ENCODE data around the gene MARVELD1. TPM values are rescaled to one million over a fixed set of nuclear protein-coding genes. Genes with fewer than 3 reads are reported as not detected.
A peak's percentile ranks its signal among the peaks of the same experiment; 100 is the strongest.

The MARVELD1 gene
- total RNA-seq, 2 experiments from 2014 or later: 2.7 to 3.4 TPM

GRCh38 chr10:97748116-97748515, 34.6 kb downstream of the MARVELD1 start:
- Mint-ChIP-seq H3K9me3 (no peaks in the 10 kb centered on the region), H3K36me3 (ENCODE audit: low read depth) (peaks cover 40% of the 10 kb centered on the region), H3K4me3 (no peak overlapping the region), H3K4me1 (ENCODE audit: low read depth) (peaks cover 2% of the 10 kb centered on the region), H3K27me3 (ENCODE audit: low read depth) (no peaks in the 10 kb centered on the region), H3K27ac (no peak overlapping the region)
- intact Hi-C loops (cut with micrococcal nuclease): no loop called here
- no peak for DNase-seq
- CTCF ChIA-PET: interaction anchor here (0.8 to 3.0 kb wide), 5 partner anchors 9 to 47 kb away, joined by 4 to 10 read pairs (median 6); no protein-coding TSS in a partner anchor

- no peaks in the 10 kb centered on the region for H3K27me3 Mint-ChIP-seq (ENCODE audit: low read depth)
- CTCF ChIA-PET: interaction anchor here (0.9 to 1.6 kb wide), 4 partner anchors 9 to 52 kb away, joined by 3 to 4 read pairs (median 4); no protein-coding TSS in a partner anchor
- no peak for DNase-seq
- no peak overlapping the region for H3K4me3 Mint-ChIP-seq
- H3K4me1 Mint-ChIP-seq (ENCODE audit: low read depth): no peaks in the 10 kb centered on the region
- no peaks in the 10 kb centered on the region for H3K9me3 Mint-ChIP-seq
- H3K36me3 Mint-ChIP-seq (ENCODE audit: low read depth): peaks cover 41% of the 10 kb centered on the region
- intact Hi-C loops (cut with micrococcal nuclease): no loop called here
- no peak overlapping the region for H3K27ac Mint-ChIP-seq
Observed at GRCh38 chr10:97752956-97753355, 39.4 kb downstream of the MARVELD1 start.

GRCh38 chr10:97754726-97755125, 41.2 kb downstream of the MARVELD1 start:
- CTCF ChIA-PET: interaction anchor here (0.6 to 1.4 kb wide), 3 partner anchors 9 to 101 kb away, joined by 3 to 5 read pairs (median 4); no protein-coding TSS in a partner anchor
- H3K4me3 Mint-ChIP-seq: no peak overlapping the region
- intact Hi-C loops (cut with micrococcal nuclease): no loop called here
- peaks cover 36% of the 10 kb centered on the region for H3K36me3 Mint-ChIP-seq (ENCODE audit: low read depth)
- H3K27ac Mint-ChIP-seq: no peak overlapping the region
- no peaks in the 10 kb centered on the region for H3K27me3 Mint-ChIP-seq (ENCODE audit: low read depth)
- no peaks in the 10 kb centered on the region for H3K4me1 Mint-ChIP-seq (ENCODE audit: low read depth)
- no peak for DNase-seq
- no peaks in the 10 kb centered on the region for H3K9me3 Mint-ChIP-seq

- Mint-ChIP-seq H3K27me3 (ENCODE audit: low read depth) (no peaks in the 10 kb centered on the region), H3K4me3 (no peak overlapping the region), H3K27ac (no peak overlapping the region), H3K9me3 (no peaks in the 10 kb centered on the region), H3K4me1 (ENCODE audit: low read depth) (no peaks in the 10 kb centered on the region), H3K36me3 (ENCODE audit: low read depth) (peaks cover 37% of the 10 kb centered on the region)
- DNase-seq: no peak
- intact Hi-C loops (cut with micrococcal nuclease): no loop called here
- CTCF ChIA-PET: interaction anchor here (0.6 to 1.4 kb wide), 4 partner anchors 8 to 164 kb away, joined by 3 to 6 read pairs (median 4); partner anchors contain the start of gene ZFYVE27
Observed at GRCh38 chr10:97755718-97756117, 42.2 kb downstream of the MARVELD1 start.

GRCh38 chr10:97757471-97757870, 43.9 kb downstream of the MARVELD1 start:
- Mint-ChIP-seq H3K4me3 (no peak overlapping the region), H3K27ac (no peak overlapping the region), H3K4me1 (ENCODE audit: low read depth) (no peaks in the 10 kb centered on the region), H3K9me3 (no peaks in the 10 kb centered on the region), H3K27me3 (ENCODE audit: low read depth) (no peaks in the 10 kb centered on the region), H3K36me3 (ENCODE audit: low read depth) (peaks cover 33% of the 10 kb centered on the region)
- intact Hi-C loops (cut with micrococcal nuclease): no loop called here
- CTCF ChIA-PET: interaction anchor here (0.5 to 0.7 kb wide), 2 partner anchors 49 to 479 kb away, joined by 3 read pairs; no protein-coding TSS in a partner anchor
- no peak for DNase-seq

DNA sequence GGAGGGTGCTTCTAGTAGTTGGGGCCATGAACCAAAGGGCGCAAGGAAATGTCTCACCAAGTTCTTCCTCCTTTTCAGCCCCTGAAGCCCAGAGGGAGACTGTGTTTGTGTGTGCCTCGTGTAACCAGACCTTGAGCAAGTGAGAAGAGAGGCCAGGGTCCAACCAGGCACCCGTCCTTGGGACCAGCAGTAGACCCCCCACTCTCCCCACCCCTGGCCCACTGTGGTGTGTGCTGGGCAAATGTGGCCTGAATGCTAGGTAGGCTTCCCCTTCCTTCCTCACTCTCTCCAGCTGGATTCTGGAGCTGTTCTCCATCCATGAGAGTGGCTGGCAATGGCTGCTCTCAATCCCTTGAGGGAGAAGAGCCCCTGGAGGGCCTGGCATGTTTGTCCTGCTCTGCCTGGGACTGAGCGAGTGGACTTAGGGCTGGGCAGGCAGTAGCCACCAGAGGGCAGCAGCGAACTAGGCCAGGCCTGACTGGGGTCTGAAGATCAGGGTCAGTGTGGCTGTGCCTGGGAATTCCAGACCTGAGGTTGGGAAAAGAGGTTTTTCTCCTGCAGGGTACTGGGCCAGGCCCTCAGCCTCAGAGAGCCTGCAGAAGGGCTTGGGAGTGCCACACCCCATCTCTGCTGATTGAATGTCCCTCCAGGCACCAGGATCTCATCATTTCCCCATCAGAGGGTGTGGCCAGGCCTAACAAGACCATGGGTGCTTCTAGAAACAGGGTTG, 45.8 kb downstream of the MARVELD1 start:
- Mint-ChIP-seq H3K9me3 (no peaks in the 10 kb centered on the region), H3K27me3 (ENCODE audit: low read depth) (no peaks in the 10 kb centered on the region), H3K36me3 (ENCODE audit: low read depth) (peaks cover 24% of the 10 kb centered on the region), H3K27ac (no peak overlapping the region), H3K4me3 (no peak overlapping the region), H3K4me1 (ENCODE audit: low read depth) (no peaks in the 10 kb centered on the region)
- DNase-seq: peak; percentile 69
- intact Hi-C loops (cut with micrococcal nuclease): loop anchor here (1.0 kb wide), 1 partner anchor 110 kb away; no protein-coding TSS in a partner anchor
- CTCF ChIA-PET: interaction anchor here (0.7 to 2.3 kb wide), 11 partner anchors 10 to 316 kb away, joined by 3 to 14 read pairs (median 3); partner anchors contain the start of gene SFRP5

DNA sequence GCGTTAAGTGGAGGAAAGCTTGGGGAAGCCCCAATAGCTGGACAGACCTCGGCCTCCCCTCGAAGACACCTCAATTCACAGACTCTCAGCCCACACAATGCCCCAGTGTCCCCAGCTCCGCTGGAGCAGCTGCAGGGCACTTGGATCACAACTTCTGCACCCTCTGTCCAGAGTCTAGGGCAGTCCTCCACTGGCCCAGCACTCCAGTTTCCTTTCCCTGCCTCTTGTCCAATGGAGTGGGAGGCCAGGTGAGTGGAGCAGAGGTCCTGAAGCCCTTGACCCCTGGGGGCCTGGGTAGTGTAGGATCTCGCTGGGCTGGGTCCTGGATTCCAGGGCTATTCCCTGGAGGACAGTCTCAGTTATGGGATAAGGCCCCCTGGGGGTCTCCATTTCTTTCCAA, 46.4 kb downstream of the MARVELD1 start:
- CTCF ChIA-PET: interaction anchor here (0.7 to 2.3 kb wide), 11 partner anchors 11 to 286 kb away, joined by 3 to 14 read pairs (median 3); partner anchors contain the start of gene SFRP5
- peaks cover 22% of the 10 kb centered on the region for H3K36me3 Mint-ChIP-seq (ENCODE audit: low read depth)
- no peaks in the 10 kb centered on the region for H3K4me1 Mint-ChIP-seq (ENCODE audit: low read depth)
- no peak overlapping the region for H3K4me3 Mint-ChIP-seq
- no peaks in the 10 kb centered on the region for H3K9me3 Mint-ChIP-seq
- intact Hi-C loops (cut with micrococcal nuclease): loop anchor here (1.0 kb wide), 1 partner anchor 109 kb away; no protein-coding TSS in a partner anchor
- H3K27ac Mint-ChIP-seq: no peak overlapping the region
- no peak for DNase-seq
- H3K27me3 Mint-ChIP-seq (ENCODE audit: low read depth): no peaks in the 10 kb centered on the region

GRCh38 chr10:97760461-97761257, 47.1 kb downstream of the MARVELD1 start:
- CTCF ChIA-PET: interaction anchor here (0.7 to 2.3 kb wide), 11 partner anchors 11 to 285 kb away, joined by 3 to 14 read pairs (median 3); partner anchors contain the start of gene SFRP5
- Mint-ChIP-seq H3K36me3 (ENCODE audit: low read depth) (peaks cover 20% of the 10 kb centered on the region), H3K4me1 (ENCODE audit: low read depth) (no peaks in the 10 kb centered on the region), H3K27ac (no peak overlapping the region), H3K4me3 (no peak overlapping the region), H3K9me3 (no peaks in the 10 kb centered on the region), H3K27me3 (ENCODE audit: low read depth) (no peaks in the 10 kb centered on the region)
- intact Hi-C loops (cut with micrococcal nuclease): no loop called here
- no peak for DNase-seq

- Mint-ChIP-seq H3K9me3 (no peaks in the 10 kb centered on the region), H3K36me3 (ENCODE audit: low read depth) (peaks cover 19% of the 10 kb centered on the region), H3K27me3 (ENCODE audit: low read depth) (no peaks in the 10 kb centered on the region), H3K27ac (no peak overlapping the region), H3K4me1 (ENCODE audit: low read depth) (no peaks in the 10 kb centered on the region), H3K4me3 (no peak overlapping the region)
- DNase-seq: no peak
- CTCF ChIA-PET: no interaction called here
- intact Hi-C loops (cut with micrococcal nuclease): no loop called here
Observed at GRCh38 chr10:97761331-97761865, 47.9 kb downstream of the MARVELD1 start.

- DNase-seq: no peak
- Mint-ChIP-seq H3K27me3 (ENCODE audit: low read depth) (no peaks in the 10 kb centered on the region), H3K27ac (no peak overlapping the region), H3K9me3 (no peaks in the 10 kb centered on the region), H3K4me1 (ENCODE audit: low read depth) (no peaks in the 10 kb centered on the region), H3K36me3 (ENCODE audit: low read depth) (peaks cover 14% of the 10 kb centered on the region), H3K4me3 (no peak overlapping the region)
- intact Hi-C loops (cut with micrococcal nuclease): no loop called here
- CTCF ChIA-PET: interaction anchor here (0.5 kb wide), 1 partner anchor 133 kb away, joined by 3 read pairs; no protein-coding TSS in a partner anchor
Observed at GRCh38 chr10:97762056-97762455, 48.5 kb downstream of the MARVELD1 start.

GRCh38 chr10:97762816-97763215, 49.3 kb downstream of the MARVELD1 start:
- H3K36me3 Mint-ChIP-seq (ENCODE audit: low read depth): peaks cover 12% of the 10 kb centered on the region
- H3K27ac Mint-ChIP-seq: no peak overlapping the region
- no peak overlapping the region for H3K4me3 Mint-ChIP-seq
- no peaks in the 10 kb centered on the region for H3K27me3 Mint-ChIP-seq (ENCODE audit: low read depth)
- no peaks in the 10 kb centered on the region for H3K4me1 Mint-ChIP-seq (ENCODE audit: low read depth)
- no peaks in the 10 kb centered on the region for H3K9me3 Mint-ChIP-seq
- CTCF ChIA-PET: interaction anchor here (0.5 to 1.3 kb wide), 2 partner anchors 28 to 132 kb away, joined by 3 read pairs; no protein-coding TSS in a partner anchor
- intact Hi-C loops (cut with micrococcal nuclease): no loop called here
- DNase-seq: no peak

DNA sequence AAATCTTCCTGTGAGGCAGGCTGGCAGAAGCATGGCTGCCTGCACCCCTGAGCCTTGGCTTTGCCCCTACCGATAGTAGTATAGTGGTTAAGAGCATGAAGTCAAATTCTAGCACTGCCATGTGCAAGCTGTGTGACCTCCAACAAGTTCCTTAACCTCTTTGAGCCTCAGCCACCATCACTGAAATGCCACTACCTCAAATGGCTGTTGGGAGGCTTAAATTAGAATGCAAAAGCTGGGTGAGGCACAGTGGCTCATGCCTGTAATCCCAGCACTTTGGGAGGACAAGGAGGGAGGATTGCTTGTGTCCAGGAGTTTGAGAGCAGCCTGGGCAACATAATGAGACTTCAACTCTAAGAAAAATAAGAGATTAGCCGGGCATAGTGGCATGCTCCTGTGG, 49.9 kb downstream of the MARVELD1 start:
- CTCF ChIA-PET: interaction anchor here (1.3 kb wide), 1 partner anchor 27 kb away, joined by 3 read pairs; no protein-coding TSS in a partner anchor
- Mint-ChIP-seq H3K4me3 (no peak overlapping the region), H3K4me1 (ENCODE audit: low read depth) (no peaks in the 10 kb centered on the region), H3K36me3 (ENCODE audit: low read depth) (peaks cover 12% of the 10 kb centered on the region), H3K9me3 (no peaks in the 10 kb centered on the region), H3K27ac (no peak overlapping the region), H3K27me3 (ENCODE audit: low read depth) (peaks cover 3% of the 10 kb centered on the region)
- DNase-seq: no peak
- intact Hi-C loops (cut with micrococcal nuclease): no loop called here

All from activated naive CD4-positive, alpha-beta T cell treated with anti-CD3 and anti-CD28 coated beads for 36 hours (primary cell).